GM12891 (cell line): ENCODE data around the gene ENTREP3.

Experiments
- DNase-seq: peaks from one replicate; pipeline ENCODE4 v3.0.0; 2011; ENCODE audit warnings: low spot score; ENCODE audit not compliant: insufficient read length
- FAIRE-seq: peaks from 2 replicates; lab custom pipeline; 2011; peaks lifted over from hg19 to GRCh38; lab: Jason Lieb, UNC
- PAX5 ChIP-seq: IDR thresholded peaks from 2 replicates; pipeline ENCODE4 v1.6.1; 2011; ENCODE audit warnings: low read length, moderate library complexity, mild to moderate bottlenecking; ENCODE audit not compliant: insufficient read depth, severe bottlenecking
- POLR2A ChIP-seq: IDR thresholded peaks from 2 replicates; pipeline ENCODE4 v1.6.1; 2011; ENCODE audit warnings: low read depth, low read length, control low read depth
- POLR2AphosphoS5 ChIP-seq: IDR thresholded peaks from 2 replicates; pipeline ENCODE4 v1.6.1; 2011; ENCODE audit warnings: low read depth, low read length, control low read depth
- POU2F2 ChIP-seq: IDR thresholded peaks from 2 replicates; pipeline ENCODE4 v1.6.1; 2011; ENCODE audit warnings: low read depth, mild to moderate bottlenecking, control low read depth, low read length, moderate library complexity
- SPI1 ChIP-seq: IDR thresholded peaks from 2 replicates; pipeline ENCODE4 v1.6.1; 2011; ENCODE audit warnings: low read depth, low read length, control low read depth
- TAF1 ChIP-seq: IDR thresholded peaks from 2 replicates; pipeline ENCODE4 v1.6.1; 2011; ENCODE audit warnings: low read depth, low read length, control low read depth

The ENTREP3 gene

DNA sequence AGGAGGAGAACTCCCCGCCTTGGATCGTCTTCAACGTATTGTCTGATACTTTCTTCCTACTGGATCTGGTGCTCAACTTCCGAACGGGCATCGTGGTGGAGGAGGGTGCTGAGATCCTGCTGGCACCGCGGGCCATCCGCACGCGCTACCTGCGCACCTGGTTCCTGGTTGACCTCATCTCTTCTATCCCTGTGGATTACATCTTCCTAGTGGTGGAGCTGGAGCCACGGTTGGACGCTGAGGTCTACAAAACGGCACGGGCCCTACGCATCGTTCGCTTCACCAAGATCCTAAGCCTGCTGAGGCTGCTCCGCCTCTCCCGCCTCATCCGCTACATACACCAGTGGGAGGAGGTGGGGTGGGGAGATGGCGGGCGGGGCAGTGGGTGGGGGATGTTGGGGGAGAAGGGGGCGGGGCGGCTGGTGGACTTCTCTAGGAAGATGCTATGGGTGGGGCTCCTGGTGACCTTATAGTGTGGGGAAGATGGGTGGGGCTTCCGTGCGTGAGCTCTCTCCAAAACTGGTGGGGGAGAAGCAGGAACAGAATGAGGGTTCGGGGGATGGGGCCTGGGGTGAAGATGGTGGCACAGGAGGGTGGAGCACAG, 27.3 kb upstream of the ENTREP3 start:
- TF ChIP-seq PAX5 (no peak), POU2F2 (no peak), POLR2A (no peak), SPI1 (no peak), POLR2AphosphoS5 (no peak), TAF1 (no peak)
- no peak for FAIRE-seq
- DNase-seq, result no peak

DNA sequence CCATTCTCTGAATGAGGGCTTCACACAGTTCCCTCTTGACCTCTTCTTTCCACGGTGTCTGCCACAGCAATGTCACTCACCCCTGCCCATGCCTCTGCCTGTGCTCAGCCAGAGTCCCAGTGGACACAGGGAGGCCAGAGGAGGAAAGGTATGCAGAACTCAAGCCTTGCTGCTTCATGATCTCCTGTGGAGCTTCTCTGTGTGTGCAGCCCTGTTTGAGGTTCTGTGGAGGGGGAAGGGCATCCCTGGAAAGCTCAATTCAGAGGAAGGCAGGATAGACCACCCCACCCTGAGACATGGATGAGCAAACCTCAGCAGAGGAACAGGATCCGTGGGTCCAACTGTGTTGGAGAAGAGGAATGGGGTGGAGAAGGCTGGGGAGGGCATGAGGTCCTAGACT, 24.0 kb upstream of the ENTREP3 start:
- FAIRE-seq (no peak), DNase-seq (no peak)
- TF ChIP-seq POLR2AphosphoS5 (no peak), TAF1 (no peak), POU2F2 (no peak), SPI1 (no peak), POLR2A (no peak)

DNA sequence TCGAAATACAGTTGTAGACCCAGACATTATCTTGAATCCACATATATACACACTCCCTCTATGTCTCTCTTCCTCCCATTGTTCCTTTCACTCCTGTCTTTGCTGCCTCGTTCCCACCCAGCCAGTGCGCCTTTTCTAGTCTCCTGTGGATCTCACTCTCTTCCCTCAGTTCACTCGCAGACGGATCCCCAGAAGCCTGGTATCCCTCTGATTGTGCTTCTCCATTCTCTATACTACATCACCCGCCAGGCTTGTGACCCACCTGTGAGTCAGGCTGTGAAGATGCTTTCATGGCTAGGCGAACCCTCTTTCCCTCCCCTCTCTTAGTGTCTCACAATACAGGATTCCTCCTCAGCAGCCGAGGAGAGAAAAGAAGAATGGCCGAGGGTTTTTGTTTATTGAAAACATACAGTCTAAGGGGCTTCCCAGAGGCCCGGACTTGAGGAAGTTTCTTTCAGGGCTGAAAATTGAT, 23.4 kb upstream of the ENTREP3 start:
- no peak for DNase-seq
- no peak for FAIRE-seq
- TF ChIP-seq SPI1 (no peak), POU2F2 (no peak), PAX5 (no peak)

DNA sequence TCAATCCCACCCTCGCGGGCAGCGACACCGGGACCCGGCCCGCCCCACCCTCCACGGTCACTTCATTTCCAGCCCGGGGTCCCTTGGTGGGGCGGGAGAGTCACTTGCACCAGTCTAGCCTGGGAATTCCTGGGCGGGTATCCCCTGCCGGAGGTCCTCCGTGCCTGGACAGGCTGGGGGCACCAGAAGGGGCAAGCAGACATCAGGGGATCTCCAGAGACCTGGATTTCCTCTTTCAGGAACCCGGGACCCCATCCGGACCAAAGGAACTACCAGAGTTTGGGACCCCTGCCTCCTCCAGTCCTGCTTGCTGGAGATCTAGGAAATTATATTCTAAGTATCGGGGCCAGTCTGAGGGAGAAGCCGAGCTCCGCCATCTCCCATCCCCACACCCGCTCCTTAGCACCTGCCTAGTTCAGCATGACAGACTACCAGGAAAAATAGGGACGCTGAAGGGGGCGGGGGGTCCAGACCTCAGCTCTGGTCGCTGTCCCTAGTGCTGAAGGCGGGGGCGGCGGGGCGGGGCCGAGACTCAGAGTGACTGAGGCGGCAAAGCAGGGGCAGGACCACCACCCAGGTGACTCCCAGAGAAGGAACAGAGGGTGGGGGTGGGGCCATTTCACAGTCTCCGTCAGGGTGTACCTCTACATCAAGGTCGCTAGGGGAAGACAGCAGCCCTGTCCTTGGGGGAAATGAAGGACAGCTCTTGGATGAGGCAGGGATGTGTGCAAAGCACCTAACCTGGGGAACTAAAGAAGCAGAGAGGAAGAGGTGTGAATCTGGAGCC, 22.8 kb upstream of the ENTREP3 start:
- DNase-seq (no peak), FAIRE-seq (peak; percentile 31)
- no peak for TF ChIP-seq POLR2AphosphoS5
- TF ChIP-seq TAF1, result no peak
- no peak for TF ChIP-seq POLR2A

DNA sequence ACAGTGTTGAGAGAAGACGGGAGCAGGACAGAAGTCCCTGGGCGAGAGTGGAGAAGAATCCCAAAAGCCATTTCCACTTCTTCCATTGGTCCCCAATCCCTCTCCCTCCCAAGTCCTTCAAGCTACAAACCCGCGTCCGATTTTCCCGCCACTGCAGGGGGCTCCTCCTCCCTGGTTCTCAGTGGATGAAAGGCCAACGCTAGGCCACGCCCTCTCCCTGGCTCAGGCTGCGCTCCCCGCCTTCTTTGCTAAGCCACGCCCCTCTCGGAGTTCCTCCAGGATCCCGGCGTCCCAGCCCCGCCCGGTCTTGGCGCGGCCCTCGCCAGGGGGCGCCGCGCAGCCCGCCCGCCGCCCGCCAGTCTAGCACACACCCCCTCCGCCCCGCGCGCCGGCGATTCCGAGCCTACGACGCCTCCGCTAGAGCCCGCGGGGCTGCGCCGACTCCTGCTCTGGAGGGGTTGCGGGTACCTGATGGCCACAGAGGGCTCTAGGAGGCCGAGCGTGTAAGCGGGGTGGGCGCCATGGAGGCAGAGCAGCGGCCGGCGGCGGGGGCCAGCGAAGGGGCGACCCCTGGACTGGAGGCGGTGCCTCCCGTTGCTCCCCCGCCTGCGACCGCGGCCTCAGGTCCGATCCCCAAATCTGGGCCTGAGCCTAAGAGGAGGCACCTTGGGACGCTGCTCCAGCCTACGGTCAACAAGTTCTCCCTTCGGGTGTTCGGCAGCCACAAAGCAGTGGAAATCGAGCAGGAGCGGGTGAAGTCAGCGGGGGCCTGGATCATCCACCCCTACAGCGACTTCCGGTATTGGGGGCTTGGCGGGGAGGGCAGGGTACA, 22.0 kb upstream of the ENTREP3 start, which contains the start of gene HCN3:
HCN3 (plus strand) TSS at position 394 of the 832 bp plus-strand sequence; CDS start at position 522, 128 bp downstream.
- TF ChIP-seq POLR2A (no peak), PAX5 (no peak), POLR2AphosphoS5 (no peak), POU2F2 (no peak), TAF1 (no peak), SPI1 (no peak)
- FAIRE-seq, result peak; percentile 82
- DNase-seq, result peak; percentile 94

DNA sequence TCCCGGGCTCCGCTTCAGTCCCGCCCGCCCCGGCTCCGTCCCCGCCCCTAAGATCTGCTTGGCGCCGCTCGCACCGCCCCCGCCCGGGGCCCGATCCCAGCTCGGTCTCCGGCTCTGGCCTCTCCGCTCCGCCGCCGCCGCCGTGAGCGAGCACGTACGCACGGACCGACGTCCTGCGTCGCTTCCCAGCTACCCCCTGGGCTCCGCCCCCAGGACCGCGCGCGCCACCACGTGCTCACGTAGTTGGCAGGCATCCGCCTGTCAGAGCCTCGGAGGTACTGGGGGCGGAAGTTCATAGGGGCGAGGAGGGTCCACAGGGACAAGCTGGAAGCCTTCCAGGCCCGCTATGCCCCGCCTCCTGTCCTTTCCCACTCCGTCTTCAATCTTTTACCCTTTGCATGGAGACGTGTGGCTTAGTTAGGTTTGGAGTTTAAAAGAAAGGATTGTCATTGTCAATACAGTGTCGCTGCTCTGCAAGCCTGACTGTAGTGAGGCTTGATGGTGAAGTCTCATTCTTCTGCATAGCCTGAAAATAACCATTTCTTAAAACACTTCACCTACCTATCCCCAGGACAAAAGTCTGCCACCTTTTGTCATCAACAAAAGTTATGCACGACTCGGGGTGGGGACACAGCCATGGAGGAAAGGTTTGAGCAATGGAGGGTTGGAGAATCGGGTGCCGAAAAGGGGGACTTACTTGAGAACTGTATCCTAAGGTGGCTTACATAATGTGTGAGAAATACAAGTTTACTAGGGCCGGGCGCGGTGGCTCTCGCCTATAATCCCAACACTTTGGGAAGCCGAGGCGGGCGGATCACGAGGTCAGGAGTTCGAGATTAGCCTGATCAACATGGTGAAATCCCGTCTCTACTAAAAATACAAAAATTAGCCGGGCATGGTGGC, 18.3 kb upstream of the ENTREP3 start, which contains the start of gene CLK2:
CLK2 (minus strand) TSS at position 162 of the 903 bp plus-strand sequence. CDS start 2,527 bp downstream, outside the sequence.
- DNase-seq (peak; percentile 97), FAIRE-seq (peak; percentile 96)
- TF ChIP-seq POLR2AphosphoS5 (peak; percentile 83), SPI1 (peak; percentile 53; the same call in 1 of the 2 replicates), POLR2A (peak; percentile 79), PAX5 (peak; percentile 20), TAF1 (peak; percentile 19; the same call in 1 of the 2 replicates), POU2F2 (no peak)

DNA sequence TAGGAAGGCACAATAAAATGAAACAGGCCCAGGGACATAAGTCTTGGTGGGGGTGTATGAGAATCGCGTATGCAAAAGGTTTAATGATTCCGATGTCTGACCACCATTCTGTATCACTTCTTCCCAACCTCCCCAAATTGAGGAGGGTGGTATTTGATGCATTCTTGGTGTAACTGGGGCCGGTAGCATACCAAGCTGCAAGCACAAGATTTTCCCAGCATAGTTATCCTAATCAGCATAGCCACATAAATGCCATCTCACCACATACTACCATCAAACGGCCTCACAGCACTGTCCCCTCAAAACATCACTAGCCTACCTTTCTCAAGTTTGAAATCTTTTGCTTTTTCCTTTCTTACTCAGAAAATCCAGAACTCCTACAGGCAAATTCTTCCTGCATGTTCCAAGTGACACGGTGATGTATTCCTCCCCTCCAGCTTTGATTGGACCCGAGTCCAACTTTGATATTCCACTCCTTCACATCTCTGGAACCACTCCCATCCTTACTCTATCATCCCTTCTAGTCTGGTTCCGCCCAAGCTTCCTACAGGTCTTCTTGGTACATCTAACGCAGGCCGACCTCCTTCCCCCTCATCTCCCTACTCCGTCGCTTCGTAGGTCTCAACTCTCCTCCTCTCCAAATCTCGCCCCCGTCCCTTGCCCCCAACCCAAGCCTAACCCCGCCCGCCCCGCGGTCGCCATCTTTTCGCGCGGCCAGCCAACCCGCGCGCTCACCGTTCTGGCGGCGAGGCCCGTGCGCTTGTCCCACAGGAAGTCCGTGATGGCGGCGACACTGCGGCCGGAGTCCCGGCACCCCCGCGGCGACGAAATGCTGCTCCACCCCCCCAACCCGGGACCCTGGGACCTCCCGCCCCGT, 17.4 kb upstream of the ENTREP3 start:
- FAIRE-seq, result no peak
- TF ChIP-seq POLR2A (no peak), PAX5 (no peak), POU2F2 (no peak), SPI1 (no peak), TAF1 (peak; percentile 17; the same call in 1 of the 2 replicates)
- no peak for DNase-seq

DNA sequence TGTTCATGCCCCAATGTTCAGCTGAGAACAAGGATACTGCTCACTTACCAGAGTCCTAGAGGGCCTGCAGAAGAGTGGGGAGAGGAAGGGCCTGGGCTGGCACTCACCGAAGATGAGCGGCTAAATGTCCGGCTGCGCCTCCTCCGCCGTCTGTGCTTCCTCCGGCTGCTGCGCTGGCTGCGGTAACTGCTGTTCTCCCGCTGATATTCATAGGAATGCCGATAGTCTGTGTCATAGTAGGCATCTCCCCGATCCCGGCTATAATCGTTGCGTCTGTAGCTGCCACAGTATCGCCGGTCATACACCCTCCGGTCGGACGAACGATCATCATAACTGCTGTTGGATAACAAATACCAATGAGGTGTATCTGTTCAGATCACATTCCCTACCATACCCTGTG, 14.1 kb upstream of the ENTREP3 start:
- DNase-seq (no peak), FAIRE-seq (no peak)
- TF ChIP-seq PAX5 (no peak), SPI1 (no peak), POU2F2 (no peak), TAF1 (no peak), POLR2AphosphoS5 (no peak), POLR2A (no peak)
